Upper lobe of left lung (tissue), 6 donors: Measurements from ENCODE around the gene TXNRD1. TPM values are rescaled to one million over a fixed set of nuclear protein-coding genes. Genes with fewer than 3 reads are reported as not detected.

ENCODE experiments used
- ATAC-seq, 2 donors: fragments of 200-7000 bp; cut with Tn5 transposase; one replicate each; pipeline ENCODE4 v1.9.1; 2022; ENCODE audit warnings: mild to moderate bottlenecking in 2 of 2, moderate library complexity in 2 of 2; ENCODE audit not compliant: low FRiP score in 2 of 2
- DNase-seq, 2 donors: peaks; one replicate each; pipeline ENCODE4 v3.0.0-alpha.2; 2019 to 2020
- H3K27ac ChIP-seq, 4 donors: fragments of 200-600 bp; sonication (generic); one replicate each; pipeline ENCODE4 v1.5.1; 2016 to 2019
- H3K27me3 ChIP-seq, 4 donors: fragments of 200-600 bp; sonication (generic); one replicate each; pipeline ENCODE4 v1.5.1; 2017 to 2019
- H3K36me3 ChIP-seq, 4 donors: fragments of 200-600 bp; sonication (generic); one replicate each; pipeline ENCODE4 v1.5.1; 2016 to 2019
- H3K4me1 ChIP-seq, 4 donors: fragments of 200-600 bp; sonication (generic); one replicate each; pipeline ENCODE4 v1.5.1; 2018 to 2019
- H3K4me3 ChIP-seq, 4 donors: fragments of 200-600 bp; sonication (generic); one replicate each; pipeline ENCODE4 v1.5.1; 2017 to 2019; ENCODE audit warnings: mild to moderate bottlenecking in 2 of 4, moderate library complexity in 1 of 4
- H3K9me3 ChIP-seq, 4 donors: fragments of 200-600 bp; sonication (generic); one replicate each; pipeline ENCODE4 v1.5.1; 2018 to 2019
- CTCF ChIP-seq, 6 experiments: fragments of 450-650 bp in 4 of 6; fragments of 200-600 bp in 2 of 6; sonication (generic) in 2 of 6; IDR thresholded peaks; one replicate each; pipeline ENCODE4 v1.5.1; 2016 to 2019; ENCODE audit warnings: antibody characterized with exemption in 6 of 6
- EP300 ChIP-seq, 4 donors: sonication (generic); formaldehyde crosslinking; IDR thresholded peaks; one replicate each; pipeline ENCODE4 v1.5.1; 2017; ENCODE audit warnings: antibody characterized with exemption in 4 of 4, control low read depth in 2 of 4
- POLR2A ChIP-seq, 4 donors: fragments of 450-650 bp; IDR thresholded peaks; one replicate each; pipeline ENCODE4 v1.5.1; 2016 to 2017; ENCODE audit warnings: antibody characterized with exemption in 4 of 4, mild to moderate bottlenecking in 2 of 4
- POLR2AphosphoS5 ChIP-seq, 2 donors: sonication (generic); formaldehyde crosslinking; IDR thresholded peaks; one replicate each; pipeline ENCODE4 v1.5.1; 2017; ENCODE audit warnings: antibody characterized with exemption in 2 of 2
- WGBS, 2 donors: methylation state at CpG; one replicate each; pipeline ENCODE4 v1.1.5; 2017 to 2018; 5-methylcytosine and 5-hydroxymethylcytosine counted together
- total RNA-seq, 6 donors: library from RNA; depleted of rRNA in 4 of 6; stranded (reverse); fragments of >200 nt in 4 of 6; gene quantifications; one replicate each; pipeline versions ENCODE4 v1.1.0 to v1.2.1, GENCODE V29; 2016 to 2021
- donor health status: DM: no; HTN: no; CAD: no; lungs with moderate emphysema.
- donor health status: DM: no; HTN: yes; CAD: no; lungs with severe emphysema.

TXNRD1 gene
- total RNA-seq, 6 donors from 2014 or later = 124 to 381 (median 162) TPM

- no peak for TF ChIP-seq POLR2AphosphoS5 (IDR thresholded peaks at IDR 0.05)
- no peak for TF ChIP-seq EP300 (IDR thresholded peaks at IDR 0.05)
- no peak for TF ChIP-seq POLR2A (IDR thresholded peaks at IDR 0.05)
- TF ChIP-seq CTCF (IDR thresholded peaks at IDR 0.05) = no peak
- 87% methylated on average over 5 to 10 of the region's 10 CpGs for WGBS, 2 donors
- peak in 1 of 2 donors; percentile 49 for DNase-seq
These were observed 157.2 kb downstream of the TXNRD1 start for GRCh38 chr12:104372721-104373335.

GRCh38 chr12:104374071-104374470 lies 158.5 kb downstream of the TXNRD1 start:
- H3K27ac ChIP-seq = no peak overlapping the region
- H3K4me1 ChIP-seq = no peaks in the 10 kb centered on the region
- peaks cover 0 to 8% (median 6%) of the 10 kb centered on the region in 4 donors for H3K9me3 ChIP-seq
- TF ChIP-seq CTCF (IDR thresholded peaks at IDR 0.05) (no peak), EP300 (IDR thresholded peaks at IDR 0.05) (no peak), POLR2A (IDR thresholded peaks at IDR 0.05) (no peak), POLR2AphosphoS5 (IDR thresholded peaks at IDR 0.05) (no peak)
- ATAC-seq = no peak
- no peak for DNase-seq
- H3K36me3 ChIP-seq = no peaks in the 10 kb centered on the region
- H3K27me3 ChIP-seq = no peaks in the 10 kb centered on the region
- WGBS, 2 donors = 91 to 93% methylated on average over 2 of the region's 2 CpGs
- H3K4me3 ChIP-seq = no peak overlapping the region

More at GRCh38 chr12:104372721-104373335, 157.2 kb downstream of the TXNRD1 start:
- Histone ChIP-seq H3K9me3 (peaks cover 0 to 8% (median 6%) of the 10 kb centered on the region in 4 donors), H3K27me3 (no peaks in the 10 kb centered on the region), H3K4me3 (no peak overlapping the region), H3K4me1 (no peaks in the 10 kb centered on the region), H3K27ac (no peak overlapping the region), H3K36me3 (no peaks in the 10 kb centered on the region)
- no peak for ATAC-seq

GRCh38 chr12:104374806-104375205 lies 159.2 kb downstream of the TXNRD1 start:
- ATAC-seq = no peak

GRCh38 chr12:104375775-104376174 lies 160.2 kb downstream of the TXNRD1 start:
- Histone ChIP-seq H3K27ac (no peak overlapping the region), H3K9me3 (no peaks in the 10 kb centered on the region), H3K27me3 (no peaks in the 10 kb centered on the region), H3K4me3 (no peak overlapping the region), H3K4me1 (no peaks in the 10 kb centered on the region), H3K36me3 (no peaks in the 10 kb centered on the region)
- 70% methylated on average over 4 of the region's 4 CpGs for WGBS, 2 donors
- no peak for DNase-seq
- no peak for ATAC-seq
- TF ChIP-seq CTCF (IDR thresholded peaks at IDR 0.05) (no peak), POLR2AphosphoS5 (IDR thresholded peaks at IDR 0.05) (no peak), EP300 (IDR thresholded peaks at IDR 0.05) (no peak), POLR2A (IDR thresholded peaks at IDR 0.05) (no peak)

More at GRCh38 chr12:104374806-104375205, 159.2 kb downstream of the TXNRD1 start:
- TF ChIP-seq EP300 (IDR thresholded peaks at IDR 0.05) (no peak), POLR2AphosphoS5 (IDR thresholded peaks at IDR 0.05) (no peak)
- no peak overlapping the region for H3K27ac ChIP-seq
- H3K9me3 ChIP-seq = peaks cover 0 to 2% (median 1%) of the 10 kb centered on the region in 4 donors
- H3K4me3 ChIP-seq = no peak overlapping the region
- no peak for DNase-seq
- no peaks in the 10 kb centered on the region for H3K36me3 ChIP-seq
- no peaks in the 10 kb centered on the region for H3K4me1 ChIP-seq
- H3K27me3 ChIP-seq = no peaks in the 10 kb centered on the region
- 78 to 84% methylated on average over 5 to 6 of the region's 6 CpGs for WGBS, 2 donors

GRCh38 chr12:104376650-104377513 lies 161.3 kb downstream of the TXNRD1 start:
- DNase-seq = no peak
- no peaks in the 10 kb centered on the region for H3K27me3 ChIP-seq
- ATAC-seq = no peak
- H3K36me3 ChIP-seq = no peaks in the 10 kb centered on the region
- H3K4me1 ChIP-seq = peaks cover 0 to 5% (median under 1%) of the 10 kb centered on the region in 4 donors
- WGBS, 2 donors = 85 to 87% methylated on average over 18 of the region's 18 CpGs
- no peaks in the 10 kb centered on the region for H3K9me3 ChIP-seq
- no peak for TF ChIP-seq CTCF (IDR thresholded peaks at IDR 0.05)
- no peak for TF ChIP-seq POLR2A (IDR thresholded peaks at IDR 0.05)
- no peak overlapping the region for H3K4me3 ChIP-seq
- H3K27ac ChIP-seq = no peak overlapping the region
